MM.1S (cell line): ENCODE results near the gene ZNF333.

Experiments used
- DNase-seq: peaks from one replicate; pipeline ENCODE4 v3.0.0-alpha.2; 2015
- H2AFZ ChIP-seq: fragments of 300-600 bp; sonication (generic); 2 replicates; pipeline ENCODE4 v1.6.0; 2016; ENCODE audit warnings: antibody characterized with exemption, low read length
- H3F3A ChIP-seq: fragments of 300-600 bp; sonication (generic); 2 replicates; pipeline ENCODE4 v1.6.1; 2016; ENCODE audit warnings: mild to moderate bottlenecking, antibody characterized with exemption, low read length, moderate library complexity, mixed read lengths; ENCODE audit not compliant: insufficient read depth
- H3K27ac ChIP-seq: fragments of 300-600 bp; sonication (generic); 2 replicates; pipeline ENCODE4 v1.5.1; 2016; ENCODE audit warnings: mild to moderate bottlenecking, low read length
- H3K27me3 ChIP-seq: fragments of 300-600 bp; sonication (generic); replicated peaks from 2 replicates; pipeline ENCODE4 v1.6.0; 2016; ENCODE audit warnings: low read length; ENCODE audit not compliant: insufficient read depth
- H3K36me3 ChIP-seq: fragments of 300-600 bp; sonication (generic); replicated peaks from 2 replicates; pipeline ENCODE4 v1.6.1; 2016; ENCODE audit warnings: mild to moderate bottlenecking, low read length, mixed read lengths; ENCODE audit not compliant: insufficient read depth
- H3K4me1 ChIP-seq: fragments of 300-600 bp; sonication (generic); 2 replicates; pipeline ENCODE4 v1.6.1; 2016; ENCODE audit warnings: low read length, mixed read lengths
- H3K4me2 ChIP-seq: fragments of 300-600 bp; sonication (generic); 2 replicates; pipeline ENCODE4 v1.6.0; 2016; ENCODE audit warnings: low read depth, low read length
- H3K4me3 ChIP-seq: fragments of 300-600 bp; sonication (generic); 2 replicates; pipeline ENCODE4 v1.5.1; 2016; ENCODE audit warnings: low read length, mixed read lengths
- H3K79me2 ChIP-seq: fragments of 300-600 bp; sonication (generic); 2 replicates; pipeline ENCODE4 v1.6.1; 2016; ENCODE audit warnings: mixed run types, low read length, mixed read lengths
- H3K9ac ChIP-seq: fragments of 300-600 bp; sonication (generic); 2 replicates; pipeline ENCODE4 v1.6.1; 2016; ENCODE audit warnings: low read length, mixed read lengths
- H3K9me2 ChIP-seq: fragments of 300-600 bp; sonication (generic); replicated peaks from 2 replicates; pipeline ENCODE4 v1.6.1; 2016; ENCODE audit warnings: mild to moderate bottlenecking, low read length, mixed read lengths; ENCODE audit not compliant: insufficient read depth
- H3K9me3 ChIP-seq: fragments of 300-600 bp; sonication (generic); replicated peaks from 2 replicates; pipeline ENCODE4 v1.6.1; 2016; ENCODE audit warnings: mild to moderate bottlenecking, low read length, mixed read lengths; ENCODE audit not compliant: insufficient read depth
- H4K20me1 ChIP-seq: fragments of 300-600 bp; sonication (generic); 2 replicates; pipeline ENCODE4 v1.6.1; 2016; ENCODE audit warnings: mild to moderate bottlenecking, low read length, moderate library complexity, mixed read lengths; ENCODE audit not compliant: insufficient read depth
- CTCF ChIP-seq: fragments of 300-600 bp; sonication (generic); IDR thresholded peaks from 2 replicates; pipeline ENCODE4 v1.5.1; 2016; ENCODE audit warnings: antibody characterized with exemption, low read length, mixed read lengths
- EZH2 ChIP-seq: fragments of 300-600 bp; sonication (generic); optimal IDR thresholded peaks from 2 replicates; pipeline ENCODE3; 2017; ENCODE audit warnings: low read depth, mild to moderate bottlenecking, antibody characterized with exemption, low read length, mixed read lengths
- EZH2phosphoT487 ChIP-seq: fragments of 300-600 bp; sonication (generic); IDR thresholded peaks from 2 replicates; pipeline ENCODE4 v1.6.1; 2018; ENCODE audit warnings: antibody characterized with exemption, low read length

Gene ZNF333

DNA sequence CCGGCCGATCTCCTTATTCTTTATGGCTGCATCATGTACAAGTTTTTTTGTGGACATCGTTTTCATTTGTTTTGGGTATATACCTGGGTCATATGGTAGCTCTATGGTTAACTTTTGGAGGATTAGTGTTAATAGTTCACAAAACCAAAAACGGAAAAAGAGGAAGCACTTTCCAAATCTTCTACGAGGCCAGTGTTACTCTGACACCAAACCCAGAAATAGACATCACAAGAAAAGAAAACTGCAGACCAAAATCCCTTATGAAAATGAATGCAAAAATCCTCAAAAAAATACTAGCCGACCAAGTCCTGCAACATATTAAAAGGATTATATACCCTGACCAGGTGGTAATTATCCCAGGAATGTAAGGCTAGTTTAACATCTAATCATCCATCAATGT, 58.8 kb downstream of the ZNF333 start:
- no peaks in the 10 kb centered on the region for H3K36me3 ChIP-seq
- TF ChIP-seq CTCF, result no peak
- TF ChIP-seq EZH2, result no peak
- no peak for TF ChIP-seq EZH2phosphoT487
- no peak overlapping the region for H3K4me3 ChIP-seq
- no peaks in the 10 kb centered on the region for H4K20me1 ChIP-seq
- no peak overlapping the region for H3K4me2 ChIP-seq
- no peak overlapping the region for H2AFZ ChIP-seq
- H3F3A ChIP-seq, result no peaks in the 10 kb centered on the region
- DNase-seq, result no peak
- H3K4me1 ChIP-seq, result no peaks in the 10 kb centered on the region
- no peaks in the 10 kb centered on the region for H3K9me2 ChIP-seq
- no peak overlapping the region for H3K27ac ChIP-seq
- no peak overlapping the region for H3K9ac ChIP-seq
- H3K79me2 ChIP-seq, result no peaks in the 10 kb centered on the region
- H3K9me3 ChIP-seq, result no peaks in the 10 kb centered on the region
- H3K27me3 ChIP-seq, result peaks cover 48% of the 10 kb centered on the region

- no peak for DNase-seq
- Histone ChIP-seq H3K4me1 (no peaks in the 10 kb centered on the region), H3K9me3 (no peaks in the 10 kb centered on the region), H3K4me3 (no peak overlapping the region), H3K27ac (no peak overlapping the region), H3F3A (no peaks in the 10 kb centered on the region), H4K20me1 (no peaks in the 10 kb centered on the region), H2AFZ (no peak overlapping the region), H3K27me3 (peaks cover 70% of the 10 kb centered on the region), H3K4me2 (no peak overlapping the region), H3K9me2 (no peaks in the 10 kb centered on the region), H3K79me2 (no peaks in the 10 kb centered on the region), H3K9ac (no peak overlapping the region), H3K36me3 (no peaks in the 10 kb centered on the region)
- TF ChIP-seq EZH2phosphoT487 (no peak), EZH2 (no peak), CTCF (no peak)
Measured at GRCh38 chr19:14758816-14759215, 69.0 kb downstream of the ZNF333 start.

DNA sequence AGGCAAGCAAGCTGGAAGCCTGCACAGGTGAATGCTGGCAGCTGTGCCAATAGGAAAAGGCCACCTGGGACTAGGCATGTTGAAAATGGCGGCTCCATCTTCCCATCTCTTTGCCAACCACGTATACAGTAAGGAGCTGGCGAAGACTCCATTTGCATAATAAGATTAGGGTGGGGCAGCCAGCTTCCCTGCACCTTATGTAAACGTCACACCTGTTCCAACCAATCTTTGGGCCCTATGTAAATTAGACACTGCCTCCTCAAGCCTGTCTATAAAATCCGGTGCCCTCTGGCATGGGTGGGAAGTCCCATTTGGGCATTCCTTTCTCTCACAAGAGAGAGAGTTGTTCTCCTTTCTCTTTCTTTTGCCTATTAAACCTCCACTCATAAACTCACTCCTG, 71.8 kb downstream of the ZNF333 start:
- Histone ChIP-seq H3K9me3 (no peaks in the 10 kb centered on the region), H3K4me2 (no peak overlapping the region), H3F3A (no peaks in the 10 kb centered on the region), H3K27ac (no peak overlapping the region), H2AFZ (no peak overlapping the region), H3K27me3 (peaks cover 58% of the 10 kb centered on the region), H3K4me1 (no peaks in the 10 kb centered on the region), H3K79me2 (no peaks in the 10 kb centered on the region), H3K36me3 (no peaks in the 10 kb centered on the region), H4K20me1 (no peaks in the 10 kb centered on the region), H3K9me2 (no peaks in the 10 kb centered on the region), H3K9ac (no peak overlapping the region), H3K4me3 (no peak overlapping the region)
- no peak for DNase-seq
- TF ChIP-seq EZH2, result no peak
- no peak for TF ChIP-seq EZH2phosphoT487
- no peak for TF ChIP-seq CTCF
